HG02763 (cell line): Measurements from ENCODE around the gene NKAIN1.
"Not testable (repeated sequence)": the region's sequence is repeated elsewhere in the genome, so short reads cannot be mapped to it uniquely, and the experiment has no call there.

ENCODE experiments used
- ATAC-seq: cut with Tn5 transposase; IDR thresholded peaks from one replicate; pipeline ENCODE4 v1.9.1; 2021; ENCODE audit warnings: mild to moderate bottlenecking, moderate library complexity; ENCODE audit not compliant: unreplicated experiment

The NKAIN1 gene

DNA sequence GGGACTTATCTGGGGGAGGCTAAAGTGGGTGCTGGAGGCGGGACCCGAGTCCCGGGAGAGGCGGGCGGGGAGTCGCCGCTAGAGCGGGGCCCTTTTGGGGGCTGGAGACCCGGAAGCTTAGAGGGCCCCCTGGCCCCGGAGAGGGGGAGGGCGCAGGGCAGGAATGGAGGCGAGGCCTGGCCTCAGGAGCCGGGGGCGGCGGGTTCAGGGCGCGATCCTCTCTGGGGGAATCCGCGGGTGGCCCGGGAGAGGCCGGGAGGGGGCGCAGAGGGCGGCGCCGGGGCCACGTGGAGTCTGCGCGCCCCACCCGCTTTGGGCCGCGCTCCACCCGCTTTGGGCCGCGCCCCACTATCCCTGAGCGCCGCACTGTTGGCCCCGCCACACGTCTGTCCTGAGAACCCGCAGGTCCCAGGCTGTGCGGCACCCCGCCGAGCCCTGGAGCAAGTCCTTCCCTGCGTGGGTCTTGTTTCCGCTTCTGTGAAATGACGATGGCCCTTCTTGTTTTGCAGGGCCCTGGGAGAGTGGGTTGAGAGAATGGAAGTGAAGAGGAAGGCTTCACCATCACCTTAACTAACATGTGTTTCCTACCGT is 84.4 kb downstream of the NKAIN1 start:
- ATAC-seq, result no peak

DNA sequence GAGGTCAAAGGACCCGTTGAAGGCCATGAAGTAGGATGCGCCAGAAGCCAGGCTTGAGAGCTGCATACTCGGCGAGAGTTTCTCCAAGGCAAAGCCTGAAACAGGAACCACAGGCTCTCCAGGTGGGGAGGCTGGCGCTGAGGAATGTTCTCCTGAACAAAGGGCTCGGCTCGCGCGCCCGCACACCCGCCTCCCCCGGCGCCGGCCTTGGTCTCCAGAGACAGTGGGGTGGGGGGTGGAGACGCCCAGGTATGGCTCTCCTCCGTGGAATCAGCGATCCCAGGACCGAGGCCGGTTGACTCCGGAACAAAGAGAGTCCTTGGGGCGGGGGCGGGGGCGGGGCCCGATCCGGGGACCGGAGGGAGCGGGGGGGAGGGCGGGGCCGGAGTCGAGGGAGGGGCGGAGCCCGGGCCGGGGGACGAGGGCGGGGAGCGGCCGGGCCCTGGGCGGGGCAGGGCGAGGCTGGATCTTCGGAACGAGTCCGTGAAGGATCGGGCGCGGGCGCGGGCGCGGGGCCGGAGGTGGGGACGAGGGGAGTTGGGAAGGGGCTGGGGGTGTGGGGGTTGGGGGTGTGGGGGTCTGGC is 85.0 kb downstream of the NKAIN1 start:
- ATAC-seq, result no peak

DNA sequence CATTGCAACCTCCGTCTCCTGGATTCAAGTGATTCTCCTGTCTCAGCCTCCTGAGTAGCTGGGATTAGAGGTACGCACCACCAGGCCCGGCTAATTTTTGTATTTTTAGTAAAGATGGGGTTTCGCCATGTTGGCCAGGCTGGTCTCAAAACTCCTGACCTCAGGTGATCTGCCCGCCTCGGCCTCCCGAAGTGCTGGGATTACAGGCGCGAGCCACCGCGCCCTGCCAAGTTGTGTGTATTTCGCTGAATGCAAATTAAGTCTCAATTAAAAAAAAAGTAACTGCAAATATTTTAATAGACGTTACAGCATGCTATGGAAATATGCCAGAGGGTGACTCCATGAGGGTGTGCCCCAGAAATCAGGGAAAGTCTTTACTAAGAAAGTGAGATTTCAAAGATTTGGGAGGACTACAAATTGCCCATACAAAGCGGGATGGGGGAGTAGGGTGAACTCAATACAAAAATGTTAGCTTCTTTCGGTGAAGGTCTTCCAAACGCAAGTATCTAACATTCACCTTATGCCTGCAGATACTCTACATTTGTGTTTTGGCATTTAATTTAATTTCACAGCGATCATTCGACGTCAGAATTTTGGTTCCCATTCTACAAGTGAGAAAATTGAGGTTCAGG is 85.6 kb downstream of the NKAIN1 start:
- ATAC-seq, result no peak

DNA sequence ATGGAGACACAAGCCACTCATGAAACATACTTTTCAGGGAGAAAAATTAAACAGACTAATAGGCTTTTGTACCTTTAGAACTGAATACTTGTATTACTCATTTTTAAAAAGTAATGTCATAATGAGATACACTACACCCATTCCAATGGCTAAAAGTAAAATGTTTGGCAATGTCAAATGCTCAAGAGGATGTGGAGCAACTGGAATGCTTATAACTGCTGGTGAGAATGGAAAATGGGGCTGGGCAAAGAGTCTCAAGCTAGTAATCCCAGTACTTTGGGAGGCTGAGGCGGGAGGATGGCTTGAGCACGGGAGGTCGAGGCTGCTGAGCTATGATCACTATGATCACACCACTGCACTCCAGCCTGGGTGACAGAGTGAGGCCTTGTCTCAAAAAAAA is 86.3 kb downstream of the NKAIN1 start:
- no peak for ATAC-seq

DNA sequence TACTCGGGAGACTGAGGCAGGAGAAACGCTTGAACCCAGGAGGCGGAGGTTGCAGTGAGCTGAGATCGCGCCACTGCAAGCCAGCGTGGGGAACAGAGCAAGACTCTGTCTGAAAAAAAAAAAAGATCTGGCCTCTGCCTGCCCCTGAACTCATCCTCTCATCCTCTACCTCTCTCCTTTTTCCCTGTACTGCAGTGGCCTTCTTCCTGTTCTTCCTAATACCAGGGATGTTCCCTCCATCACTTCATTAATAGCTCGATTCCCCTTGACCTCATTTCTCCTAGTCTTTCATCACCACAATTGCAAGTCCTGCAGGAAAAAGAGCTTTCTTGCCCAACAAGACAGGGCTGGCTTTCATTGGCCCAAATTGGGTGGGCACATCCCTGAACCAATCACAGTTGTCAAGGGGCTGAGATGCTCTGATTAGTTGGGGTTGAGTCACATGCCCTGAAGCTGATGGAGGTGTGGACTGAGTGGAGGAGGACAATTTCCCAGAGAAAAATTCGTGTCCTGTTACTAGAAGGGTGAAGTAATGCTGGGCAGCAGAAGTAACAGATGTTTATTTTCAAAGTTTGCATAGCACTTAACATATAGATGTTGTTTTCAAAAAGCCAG is 87.4 kb downstream of the NKAIN1 start:
- no peak for ATAC-seq

DNA sequence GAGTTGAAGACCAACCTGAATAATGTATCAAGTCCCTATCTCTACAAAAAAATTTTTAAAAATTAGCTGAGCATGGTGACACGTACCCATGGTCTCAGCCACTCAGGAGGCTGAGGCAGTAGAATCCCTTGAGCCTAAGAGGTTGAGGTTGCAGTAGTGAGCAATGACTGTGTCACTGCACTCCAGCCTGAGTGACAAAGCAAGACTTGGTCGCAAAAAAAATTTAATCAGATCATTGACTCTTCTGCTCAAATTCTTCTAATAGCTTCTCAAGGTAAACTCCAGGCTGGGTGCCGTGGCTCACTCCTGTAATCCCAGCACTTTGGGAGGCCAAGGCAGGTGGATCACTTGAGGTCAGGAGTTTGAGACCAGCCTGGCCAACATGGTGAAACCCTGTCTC is 88.3 kb downstream of the NKAIN1 start:
- no peak for ATAC-seq

DNA sequence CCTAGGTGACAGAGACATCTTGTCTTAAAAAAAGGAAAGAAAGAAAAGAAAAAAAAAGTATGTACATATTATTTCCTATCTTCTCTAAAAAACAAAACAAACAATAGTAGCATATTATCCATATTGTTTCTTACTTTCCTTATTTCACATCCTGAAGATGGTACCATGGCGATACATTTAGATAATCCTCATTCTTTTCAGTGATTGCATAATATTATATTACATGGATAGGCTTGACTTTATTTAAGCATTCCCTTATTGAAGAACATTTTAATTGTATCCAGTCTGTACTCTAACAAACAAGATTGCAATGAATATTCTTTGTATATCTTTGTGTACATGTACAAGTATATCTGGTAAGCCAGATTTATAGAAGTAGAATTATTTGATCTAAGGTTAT is 91.3 kb downstream of the NKAIN1 start:
- ATAC-seq, result no peak

DNA sequence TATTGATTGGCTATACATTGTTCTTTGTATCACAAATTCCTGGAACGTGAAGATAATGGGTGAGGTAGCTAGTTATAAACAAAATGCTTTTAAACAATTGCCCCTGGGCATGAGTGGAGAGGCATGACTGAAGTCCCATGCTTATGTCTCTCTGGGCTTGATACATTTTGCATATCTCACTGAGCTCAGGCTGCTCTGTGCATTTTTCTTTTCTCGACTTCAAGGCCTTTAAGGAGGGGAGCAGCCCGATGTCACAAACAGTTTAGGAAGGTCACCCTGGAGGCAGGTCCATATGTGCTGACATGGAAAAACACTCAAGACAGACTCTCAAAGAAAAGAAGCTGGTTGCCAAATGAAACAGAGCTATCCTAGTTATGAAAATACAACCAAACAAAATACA is 94.0 kb downstream of the NKAIN1 start:
- no peak for ATAC-seq

DNA sequence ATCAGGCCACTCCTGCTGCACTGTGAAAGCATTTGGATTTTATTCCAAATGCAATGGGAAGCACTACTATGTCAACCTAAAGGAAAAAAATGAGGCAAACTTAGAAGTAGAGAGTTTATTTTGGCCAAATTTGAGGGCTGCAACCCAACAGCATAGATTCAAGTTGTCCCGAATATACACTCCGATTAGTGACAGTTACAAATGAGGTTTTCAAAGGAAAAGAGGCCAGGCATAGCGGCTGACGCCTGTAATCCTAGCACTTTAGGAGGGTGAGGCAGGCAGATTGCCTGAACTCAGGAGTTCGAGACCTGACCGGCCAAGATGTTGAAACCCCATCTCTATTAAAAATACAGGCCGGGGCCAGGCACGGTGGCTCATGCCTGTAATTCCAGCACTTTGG is 95.2 kb downstream of the NKAIN1 start:
- ATAC-seq, result no peak

DNA sequence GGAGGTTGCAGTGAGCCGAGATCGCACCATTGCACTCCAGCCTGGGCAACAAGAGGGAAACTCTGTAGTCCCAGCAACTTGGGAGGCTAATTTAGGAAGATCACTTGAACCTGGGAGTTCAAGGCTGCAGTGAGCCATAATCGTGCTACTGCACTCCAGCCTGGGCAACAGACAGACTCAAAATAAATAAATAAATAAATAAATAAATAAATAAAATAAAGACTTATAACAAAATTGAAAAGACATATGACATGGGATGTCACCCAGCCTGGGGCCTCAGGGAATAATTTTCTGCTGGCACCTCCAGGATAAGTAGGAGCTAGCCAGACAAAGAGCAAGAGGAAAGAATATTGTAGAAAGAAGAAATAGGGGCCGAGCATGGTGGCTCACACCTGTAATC is 96.2 kb downstream of the NKAIN1 start:
- no peak for ATAC-seq

DNA sequence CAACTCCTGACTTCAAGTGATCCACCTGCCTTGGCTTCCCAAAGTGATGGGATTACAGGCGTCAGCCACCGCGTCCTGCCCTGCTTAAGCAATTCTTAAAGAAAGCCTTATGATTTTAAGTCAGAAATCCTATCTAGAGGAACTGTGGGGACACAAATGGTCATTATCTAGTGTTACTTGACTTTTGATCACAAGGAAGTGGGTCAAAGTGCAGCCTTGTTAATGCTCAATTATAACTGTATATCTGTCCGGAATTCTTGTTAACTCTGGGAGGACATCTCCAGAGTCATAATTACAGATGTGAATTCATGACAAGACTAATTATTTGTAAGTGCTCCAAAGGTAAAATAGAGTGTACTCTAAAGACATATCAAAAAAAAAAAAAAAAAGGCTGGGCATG is 97.3 kb downstream of the NKAIN1 start:
- ATAC-seq, result no peak

DNA sequence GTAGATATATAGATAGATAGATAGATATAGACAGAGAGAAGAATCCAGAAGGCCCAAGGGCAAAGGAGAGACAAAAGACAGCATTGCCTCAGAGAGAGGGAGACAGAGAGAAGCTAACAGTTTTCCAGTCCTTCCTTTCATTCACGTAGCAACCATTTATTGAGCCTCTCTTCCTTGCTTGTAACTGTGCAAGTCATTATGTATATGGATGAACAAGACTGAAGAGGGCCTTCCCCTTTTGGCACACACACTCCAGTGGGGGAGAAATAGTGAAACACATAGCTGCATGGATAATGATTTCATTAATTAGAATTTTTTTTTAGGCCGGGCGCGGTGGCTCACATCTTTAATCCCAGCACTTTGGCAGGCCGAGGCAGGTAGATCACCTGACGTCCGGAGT is 99.4 kb downstream of the NKAIN1 start:
- ATAC-seq, result no peak

DNA sequence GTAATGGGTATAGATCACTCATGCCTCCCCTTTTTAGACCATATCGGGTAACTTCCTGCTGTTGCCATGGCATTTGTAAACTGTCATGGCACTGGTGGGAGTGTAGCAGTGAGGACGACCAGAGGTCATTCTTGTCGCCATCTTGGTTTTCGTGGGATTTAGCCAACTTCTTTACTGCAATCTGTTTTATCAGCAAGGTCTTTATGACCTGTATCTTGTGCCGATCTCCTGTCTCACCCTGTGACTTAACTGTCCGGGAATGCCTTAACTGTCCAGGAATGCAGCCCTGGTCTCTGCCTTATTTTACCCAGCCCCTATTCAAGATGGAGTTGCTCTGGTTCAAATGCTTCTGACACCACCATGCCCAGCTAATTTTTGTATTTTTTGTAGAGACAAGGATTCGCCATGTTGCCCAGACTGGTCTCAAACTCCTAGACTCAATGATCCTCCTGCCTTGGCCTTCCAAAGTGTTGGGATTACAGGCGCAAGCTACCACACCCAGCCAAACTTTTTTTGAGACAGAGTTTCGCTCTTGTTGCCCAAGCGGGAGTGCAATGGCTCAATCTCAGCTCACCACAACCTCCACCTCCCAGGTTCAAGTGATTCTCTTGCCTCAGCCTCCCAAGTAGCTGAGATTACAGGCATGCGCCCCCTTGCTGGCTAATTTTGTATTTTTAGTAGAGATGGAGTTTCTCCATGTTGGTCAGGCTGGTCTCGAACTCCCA is 100.7 kb downstream of the NKAIN1 start:
- ATAC-seq, result not testable (repeated sequence)

DNA sequence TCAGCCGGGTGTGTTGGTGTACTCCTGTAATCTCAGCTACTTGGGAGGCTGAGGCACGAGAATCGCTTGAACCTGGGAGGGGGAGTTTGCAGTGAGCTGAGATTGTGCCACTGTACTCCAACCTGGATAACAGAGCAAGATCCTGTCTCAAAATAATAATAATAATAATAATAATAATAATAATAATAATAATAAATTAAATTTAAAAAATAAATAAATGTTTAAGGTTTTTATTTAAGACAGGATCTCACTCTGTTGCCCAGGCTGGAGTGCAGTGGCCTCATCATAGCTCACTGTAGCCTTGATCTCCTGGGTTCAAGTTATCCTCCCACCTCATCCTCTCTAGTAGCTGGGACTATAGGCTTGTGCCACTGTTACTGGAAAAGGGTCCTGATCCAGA is 101.8 kb downstream of the NKAIN1 start:
- ATAC-seq, result not testable (repeated sequence)

DNA sequence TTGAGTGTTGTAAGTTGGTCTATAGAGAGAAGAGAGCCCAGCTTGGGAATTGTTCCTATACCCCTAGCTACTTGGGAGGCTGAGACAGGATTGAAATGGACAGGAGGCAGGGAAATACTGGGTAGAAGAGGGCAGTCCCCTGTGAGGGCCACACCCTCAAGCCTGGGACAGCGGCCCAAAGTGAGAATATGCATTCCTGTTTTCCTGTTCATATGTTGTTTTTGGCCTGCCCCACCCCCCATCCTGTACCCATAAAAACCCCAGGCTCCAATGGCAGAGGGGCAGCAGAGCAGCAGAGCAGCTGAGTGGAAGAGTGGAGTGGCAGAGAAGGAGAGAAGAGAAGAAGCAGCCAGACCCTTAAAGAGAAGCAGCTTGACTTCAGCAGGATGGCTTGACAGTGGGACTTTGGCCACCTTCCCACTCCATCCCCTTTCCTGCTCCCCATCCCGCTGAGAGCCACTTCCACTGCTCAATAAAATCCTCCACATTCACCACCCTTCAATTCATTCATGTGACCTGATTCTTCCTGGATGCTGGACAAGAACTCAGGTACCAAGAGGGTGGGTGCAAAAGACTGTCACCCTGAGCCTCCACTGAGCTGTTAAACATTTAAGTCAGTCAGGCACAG is 103.6 kb downstream of the NKAIN1 start:
- ATAC-seq, result no peak

DNA sequence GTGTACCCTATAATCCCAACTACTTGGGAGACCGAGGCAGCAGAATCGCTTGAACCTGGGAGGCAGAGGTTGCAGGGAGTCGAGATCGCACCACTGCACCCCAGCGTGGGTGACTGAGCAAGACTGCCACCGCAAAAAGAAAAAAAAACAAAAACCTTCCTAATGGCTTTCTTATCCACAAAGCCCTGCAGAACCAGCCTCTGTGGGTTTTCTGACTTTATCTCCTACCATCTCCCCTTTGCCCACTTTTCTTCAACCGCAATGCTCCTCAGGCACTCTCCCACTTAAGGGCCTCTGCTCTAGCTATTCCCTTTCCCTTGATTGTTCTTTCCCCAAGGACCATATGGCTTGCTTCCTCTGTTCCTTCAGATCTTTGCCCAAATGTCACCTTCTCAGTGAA is 106.3 kb downstream of the NKAIN1 start:
- no peak for ATAC-seq
